GM12874 (cell line): Measurements from ENCODE around the gene DCP2.

Experiments
- CTCF ChIP-seq: IDR thresholded peaks from 2 replicates; pipeline ENCODE4 v1.5.1; 2011; ENCODE audit warnings: low read depth, mild to moderate bottlenecking, control low read depth, low read length, moderate library complexity; ENCODE audit not compliant: insufficient read depth

Gene DCP2

GRCh38 chr5:112935675-112936074 is 40.9 kb upstream of the DCP2 start:
- no peak for TF ChIP-seq CTCF

- TF ChIP-seq CTCF: no peak
Observed at GRCh38 chr5:112938286-112938685, 38.3 kb upstream of the DCP2 start.

- no peak for TF ChIP-seq CTCF
Observed at GRCh38 chr5:112940670-112941069, 35.9 kb upstream of the DCP2 start.

GRCh38 chr5:112948458-112948857 is 28.1 kb upstream of the DCP2 start:
- TF ChIP-seq CTCF: no peak

- TF ChIP-seq CTCF: no peak
Observed at GRCh38 chr5:112951124-112951702, 25.4 kb upstream of the DCP2 start.

GRCh38 chr5:112956606-112957005 is 20.0 kb upstream of the DCP2 start:
- no peak for TF ChIP-seq CTCF

- TF ChIP-seq CTCF: no peak
Observed at GRCh38 chr5:112957036-112957808, 19.4 kb upstream of the DCP2 start.
